ENCODE results near the gene VPS37C. TPM values are rescaled to one million over a fixed set of nuclear protein-coding genes. Genes with fewer than 3 reads are reported as not detected.
"Not testable (repeated sequence)": the region's sequence is repeated elsewhere in the genome, so short reads cannot be mapped to it uniquely, and the experiment has no call there.

Gene VPS37C
- total RNA-seq, 1 experiment from 2014 or later = 29.0 TPM

GRCh38 chr11:61202950-61203746 is 41.9 kb upstream of the VPS37C start, which contains the start of gene PGA3:
Gene PGA3 (plus strand): TSS chr11:61203515. CDS start chr11:61203565, 50 bp downstream.
- H3K79me2 ChIP-seq (ENCODE audit: low read depth); H3K36me3 ChIP-seq (ENCODE audit: low read depth); intact Hi-C loops (cut with micrococcal nuclease; ENCODE audit: unreplicated experiment); BruUV-seq (replicated peaks); H3K4me1 ChIP-seq (replicated peaks; ENCODE audit: insufficient read depth); H3K4me3 ChIP-seq; H3F3A ChIP-seq (ENCODE audit: insufficient read depth, low read depth); H4K20me1 ChIP-seq (ENCODE audit: insufficient read depth); H3K9me2 ChIP-seq (ENCODE audit: insufficient read depth); H3K27ac ChIP-seq; H3K4me2 ChIP-seq; H3K9me3 ChIP-seq (ENCODE audit: insufficient read depth, low read depth); CTCF ChIA-PET; POLR2A ChIA-PET (ENCODE audit: unreplicated experiment); H2AFZ ChIP-seq: not testable (repeated sequence)
- DNase-seq = peak in 1 of 2 experiments; percentile 13
- H3K27me3 ChIP-seq (ENCODE audit: insufficient read depth, low read depth) = peaks cover 63% of the 10 kb centered on the region

GRCh38 chr11:61201476-61201875 is 40.2 kb upstream of the VPS37C start:
- CTCF ChIA-PET = interaction anchor here (0.6 kb wide), 1 partner anchor 425 kb away, joined by 3 read pairs; no protein-coding TSS in a partner anchor

DNA sequence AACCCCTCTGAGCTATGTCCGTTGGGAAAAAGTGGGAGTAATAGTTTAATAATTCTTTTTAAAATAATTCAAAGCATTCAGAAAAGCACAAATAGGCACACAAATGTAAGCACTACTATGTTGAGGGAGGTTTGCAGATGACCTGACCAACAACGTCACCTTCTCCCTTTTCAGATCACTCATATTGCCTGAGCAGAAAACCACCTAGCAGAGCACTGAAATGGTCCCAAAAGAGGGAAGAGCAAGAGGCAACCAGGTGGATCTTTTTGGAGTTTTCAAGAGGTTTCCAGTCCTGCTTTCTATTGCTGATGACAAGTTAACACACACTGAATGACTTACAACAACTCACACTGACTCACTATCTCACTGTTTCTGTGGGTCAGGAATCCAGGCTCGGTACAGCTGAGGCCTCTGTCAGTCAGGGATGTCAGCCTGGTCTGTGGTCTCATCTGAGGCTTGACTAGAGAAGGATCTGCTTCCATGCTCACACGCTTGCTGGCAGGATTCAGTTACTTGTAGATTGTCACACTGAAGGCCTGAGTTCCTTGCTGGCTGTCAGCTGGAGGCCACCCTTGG is 37.8 kb upstream of the VPS37C start:
- ChIA-PET POLR2A (ENCODE audit: unreplicated experiment) (interaction anchor here (0.6 kb wide), 1 partner anchor 11 kb away, joined by 6 read pairs; no protein-coding TSS in a partner anchor), CTCF (no interaction called here)
- TF ChIP-seq CTCF (conservative IDR thresholded peaks at IDR 0.05) (no peak), EZH2 (IDR thresholded peaks at IDR 0.05; ENCODE audit: low read depth) (no peak)
- H3K4me2 ChIP-seq = no peak overlapping the region
- H3K4me3 ChIP-seq = no peak overlapping the region
- no TSS peak for BruUV-seq (replicated peaks)
- intact Hi-C loops (cut with micrococcal nuclease; ENCODE audit: unreplicated experiment) = no loop called here
- peaks cover 91% of the 10 kb centered on the region for H3K27me3 ChIP-seq (ENCODE audit: insufficient read depth, low read depth)
- peak in 1 of 2 experiments; percentile 21 for DNase-seq
- no peaks in the 10 kb centered on the region for H3K9me3 ChIP-seq (ENCODE audit: insufficient read depth, low read depth)
- no peaks in the 10 kb centered on the region for H3K79me2 ChIP-seq (ENCODE audit: low read depth)
- no peaks in the 10 kb centered on the region for H3K9me2 ChIP-seq (ENCODE audit: insufficient read depth)
- no peak overlapping the region for H3K27ac ChIP-seq
- no peaks in the 10 kb centered on the region for H4K20me1 ChIP-seq (ENCODE audit: insufficient read depth)
- H2AFZ ChIP-seq = no peak overlapping the region
- H3K36me3 ChIP-seq (ENCODE audit: low read depth) = no peaks in the 10 kb centered on the region
- no peaks in the 10 kb centered on the region for H3K4me1 ChIP-seq (replicated peaks; ENCODE audit: insufficient read depth)
- no peaks in the 10 kb centered on the region for H3F3A ChIP-seq (ENCODE audit: insufficient read depth, low read depth)

More at GRCh38 chr11:61201476-61201875, 40.2 kb upstream of the VPS37C start:
- no peaks in the 10 kb centered on the region for H3K9me3 ChIP-seq (ENCODE audit: insufficient read depth, low read depth)
- POLR2A ChIA-PET (ENCODE audit: unreplicated experiment) = interaction anchor here (0.6 kb wide), 1 partner anchor 106 kb away, joined by 7 read pairs; no protein-coding TSS in a partner anchor
- H3K9me2 ChIP-seq (ENCODE audit: insufficient read depth) = no peaks in the 10 kb centered on the region
- peak in 1 of 2 experiments; percentile 24 for DNase-seq
- no TSS peak for BruUV-seq (replicated peaks)
- H3F3A ChIP-seq (ENCODE audit: insufficient read depth, low read depth) = no peaks in the 10 kb centered on the region
- no peaks in the 10 kb centered on the region for H3K79me2 ChIP-seq (ENCODE audit: low read depth)
- intact Hi-C loops (cut with micrococcal nuclease; ENCODE audit: unreplicated experiment) = no loop called here
- no peak overlapping the region for H3K27ac ChIP-seq
- H4K20me1 ChIP-seq (ENCODE audit: insufficient read depth) = no peaks in the 10 kb centered on the region
- no peaks in the 10 kb centered on the region for H3K4me1 ChIP-seq (replicated peaks; ENCODE audit: insufficient read depth)
- H3K4me2 ChIP-seq = no peak overlapping the region
- TF ChIP-seq CTCF (conservative IDR thresholded peaks at IDR 0.05) = no peak
- TF ChIP-seq EZH2 (IDR thresholded peaks at IDR 0.05; ENCODE audit: low read depth) = no peak
- H3K36me3 ChIP-seq (ENCODE audit: low read depth) = no peaks in the 10 kb centered on the region
- peaks cover 79% of the 10 kb centered on the region for H3K27me3 ChIP-seq (ENCODE audit: insufficient read depth, low read depth)
- H3K4me3 ChIP-seq = no peak overlapping the region
- no peak overlapping the region for H2AFZ ChIP-seq

Measured in PC-9 (cell line).